ENCODE measurements around the gene PTPRU.

The PTPRU gene

GRCh38 chr1:29270929-29271521 is 34.7 kb downstream of the PTPRU start:
- no peak for DNase-seq

- peak; percentile 24 for DNase-seq
These were observed 35.4 kb downstream of the PTPRU start for GRCh38 chr1:29271724-29272123.

GRCh38 chr1:29272147-29272907 is 36.0 kb downstream of the PTPRU start:
- DNase-seq, result no peak

GRCh38 chr1:29275435-29275834 is 39.1 kb downstream of the PTPRU start:
- no peak for DNase-seq

GRCh38 chr1:29278124-29278523 is 41.8 kb downstream of the PTPRU start:
- DNase-seq, result no peak

- DNase-seq, result no peak
These were observed 43.1 kb downstream of the PTPRU start for GRCh38 chr1:29279406-29279805.

- no peak for DNase-seq
These were observed 43.6 kb downstream of the PTPRU start for GRCh38 chr1:29279951-29280391.

- no peak for DNase-seq
These were observed 44.2 kb downstream of the PTPRU start for GRCh38 chr1:29280409-29281131.

GRCh38 chr1:29281571-29281970 is 45.2 kb downstream of the PTPRU start:
- DNase-seq, result no peak

- no peak for DNase-seq
These were observed 46.0 kb downstream of the PTPRU start for GRCh38 chr1:29282135-29282923.

GRCh38 chr1:29282924-29283803 is 46.8 kb downstream of the PTPRU start:
- DNase-seq, result peak; percentile 44

GRCh38 chr1:29283804-29284195 is 47.5 kb downstream of the PTPRU start:
- DNase-seq, result no peak

GRCh38 chr1:29284286-29284960 is 48.1 kb downstream of the PTPRU start:
- DNase-seq, result no peak

- DNase-seq, result no peak
These were observed 48.7 kb downstream of the PTPRU start for GRCh38 chr1:29284961-29285560.

- no peak for DNase-seq
These were observed 49.4 kb downstream of the PTPRU start for GRCh38 chr1:29285771-29286170.

GRCh38 chr1:29286194-29286767 is 50.0 kb downstream of the PTPRU start:
- no peak for DNase-seq

- no peak for DNase-seq
These were observed 53.2 kb downstream of the PTPRU start for GRCh38 chr1:29289493-29289892.

GRCh38 chr1:29290414-29290985 is 54.2 kb downstream of the PTPRU start:
- DNase-seq, result no peak

GRCh38 chr1:29291756-29292155 is 55.4 kb downstream of the PTPRU start:
- no peak for DNase-seq

- DNase-seq, result no peak
These were observed 56.0 kb downstream of the PTPRU start for GRCh38 chr1:29292344-29292743.

Data from NCI-H69 (cell line).